HCT116 (cell line): ENCODE data around the gene DIP2B. TPM values are rescaled to one million over a fixed set of nuclear protein-coding genes. Genes with fewer than 3 reads are reported as not detected.

ENCODE experiments used
- ATAC-seq: fragments of 200-7000 bp; cut with Tn5 transposase; 2 replicates; pipeline ENCODE4 v1.9.1; 2020; ENCODE audit warnings: mild to moderate bottlenecking, moderate library complexity
- BruUV-seq: library from RNA; stranded (reverse); fragments of 400-500 nt; replicated peaks from 2 replicates; lab custom pipeline; 2021; lab: Mats Ljungman, UMichigan
- CTCF ChIA-PET: fragments of 300-600 bp; sonication (Branson Sonifier 250); formaldehyde crosslinking; loops from one replicate; lab custom pipeline; 2021; ENCODE audit warnings: antibody characterized with exemption; lab: Charles Lee
- POLR2A ChIA-PET: fragments of 300-600, 350-600 bp; sonication (Branson Sonifier 250); formaldehyde crosslinking; loops from one replicate; lab custom pipeline; 2021; ENCODE audit warnings: antibody characterized with exemption; lab: Charles Lee
- RAD21 ChIA-PET, 2 experiments: fragments of 300-600 bp; sonication (Branson Sonifier 250); formaldehyde crosslinking; loops; one replicate each; lab custom pipeline; 2023; ENCODE audit warnings: low total read pairs in 2 of 2; ENCODE audit not compliant: uncharacterized antibody in 2 of 2, unreplicated experiment in 2 of 2, low non-redundant PET in 1 of 2; lab: Charles Lee
- DNase-seq: peaks from one replicate; pipeline ENCODE4 v3.0.0-alpha.2; 2010; ENCODE audit warnings: low read depth, low spot score
- H2AFZ ChIP-seq: fragments of 200-600 bp; shearing (Covaris generic), sonication (generic); 2 replicates; pipeline ENCODE4 v1.6.1; 2017; ENCODE audit warnings: low read depth, mixed run types, mixed read lengths, antibody characterized with exemption, low read length; ENCODE audit not compliant: poor library complexity, severe bottlenecking
- H3K27ac ChIP-seq: 2 replicates; pipeline ENCODE4 v1.5.1; 2012; ENCODE audit warnings: low read depth, low read length
- H3K27me3 ChIP-seq: fragments of 200-600 bp; sonication (generic); 2 replicates; pipeline ENCODE4 v1.6.1; 2016; ENCODE audit warnings: mixed run types, low read length, mixed read lengths; ENCODE audit not compliant: insufficient read depth
- H3K36me3 ChIP-seq, 2 experiments: fragments of 200-500 bp in 1 of 2; fragments of 200-600 bp in 1 of 2; sonication (Bioruptor generic) in 1 of 2; sonication (generic) in 1 of 2; 2 replicates each; pipeline versions ENCODE4 v1.5.1 to v1.6.1; 2014 to 2016; ENCODE audit warnings: low read length in 2 of 2, inconsistent platforms in 1 of 2, mixed read lengths in 1 of 2, mixed run types in 1 of 2; ENCODE audit not compliant: insufficient read depth in 2 of 2, control insufficient read depth in 1 of 2
- H3K4me1 ChIP-seq, 2 experiments: fragments of 200-600 bp in 1 of 2; sonication (generic) in 1 of 2; 2 replicates each; pipeline versions ENCODE4 v1.5.1 to v1.6.1; 2012 to 2017; ENCODE audit warnings: low read length in 2 of 2, inconsistent platforms in 1 of 2, mild to moderate bottlenecking in 1 of 2, mixed read lengths in 1 of 2, mixed run types in 1 of 2, moderate library complexity in 1 of 2; ENCODE audit not compliant: insufficient read depth in 2 of 2, control insufficient read depth in 1 of 2
- H3K4me2 ChIP-seq: fragments of 200-600 bp; sonication (generic); 2 replicates; pipeline ENCODE4 v1.6.1; 2017; ENCODE audit warnings: mixed run types, low read length, mixed read lengths
- H3K4me3 ChIP-seq, 2 experiments: fragments of 200-600 bp in 1 of 2; sonication (generic) in 1 of 2; replicated peaks in 1 of 2; 2 replicates each; pipeline ENCODE4 v1.5.1; 2011 to 2016; ENCODE audit warnings: low read length in 2 of 2, control low read depth in 1 of 2, low read depth in 1 of 2, mild to moderate bottlenecking in 1 of 2, mixed read lengths in 1 of 2, mixed run types in 1 of 2
- H3K79me2 ChIP-seq: fragments of 200-600 bp; sonication (generic); 2 replicates; pipeline ENCODE4 v1.6.1; 2017; ENCODE audit warnings: mild to moderate bottlenecking, mixed run types, low read length, moderate library complexity, mixed read lengths; ENCODE audit not compliant: insufficient read depth
- H3K9ac ChIP-seq: fragments of 200-600 bp; sonication (generic); 2 replicates; pipeline ENCODE4 v1.6.1; 2016; ENCODE audit warnings: low read length, mixed read lengths
- H3K9me2 ChIP-seq: fragments of 200-600 bp; sonication (generic), shearing (Covaris generic); 2 replicates; pipeline ENCODE4 v1.6.1; 2017; ENCODE audit warnings: mixed run types, mild to moderate bottlenecking, moderate library complexity; ENCODE audit not compliant: insufficient read depth
- H3K9me3 ChIP-seq, 2 experiments: fragments of 200-500 bp in 1 of 2; fragments of 200-600 bp in 1 of 2; sonication (Bioruptor generic) in 1 of 2; sonication (generic) in 1 of 2; 2 replicates each; pipeline ENCODE4 v1.6.1; 2014 to 2017; ENCODE audit warnings: low read length in 2 of 2, mixed read lengths in 2 of 2, inconsistent platforms in 1 of 2, low read depth in 1 of 2, mild to moderate bottlenecking in 1 of 2, mixed run types in 1 of 2, moderate library complexity in 1 of 2; ENCODE audit not compliant: control insufficient read depth in 1 of 2, insufficient read depth in 1 of 2
- H4K20me1 ChIP-seq: fragments of 200-600 bp; sonication (generic), shearing (Covaris generic); 2 replicates; pipeline ENCODE4 v1.6.1; 2017; ENCODE audit warnings: mixed run types, mild to moderate bottlenecking, moderate library complexity; ENCODE audit not compliant: insufficient read depth
- ATF3 ChIP-seq: IDR thresholded peaks from 2 replicates; pipeline ENCODE4 v1.6.1; 2012
- CBX3 ChIP-seq: IDR thresholded peaks from 2 replicates; pipeline ENCODE4 v1.6.1; 2012; ENCODE audit warnings: low read depth
- CTCF ChIP-seq, 3 experiments: fragments of 200-600 bp in 1 of 3; sonication (generic) in 1 of 3; IDR thresholded peaks in 2 of 3; conservative IDR thresholded peaks in 1 of 3; 2 replicates each; pipeline ENCODE4 v1.5.1; 2012 to 2017; ENCODE audit warnings: low read depth in 2 of 3, low read length in 2 of 3, antibody characterized with exemption in 1 of 3, borderline replicate concordance in 1 of 3, control low read depth in 1 of 3, mild to moderate bottlenecking in 1 of 3, mixed read lengths in 1 of 3, mixed run types in 1 of 3, moderate library complexity in 1 of 3; ENCODE audit not compliant: insufficient read depth in 1 of 3
- ELF1 ChIP-seq: IDR thresholded peaks from 2 replicates; pipeline ENCODE4 v1.6.1; 2012; ENCODE audit warnings: low read depth, borderline replicate concordance
- EZH2 ChIP-seq: fragments of 200-600 bp; sonication (generic); IDR thresholded peaks from 2 replicates; pipeline ENCODE4 v1.6.1; 2017; ENCODE audit warnings: antibody characterized with exemption, mixed run types
- FOSL1 ChIP-seq: IDR thresholded peaks from 2 replicates; pipeline ENCODE4 v1.6.1; 2012; ENCODE audit warnings: low read depth
- JUND ChIP-seq: IDR thresholded peaks from 2 replicates; pipeline ENCODE4 v1.6.1; 2012
- MAX ChIP-seq: IDR thresholded peaks from 2 replicates; pipeline ENCODE4 v1.6.1; 2012
- POLR2A ChIP-seq: IDR thresholded peaks from 2 replicates; pipeline ENCODE4 v1.7.0; 2011; ENCODE audit warnings: borderline replicate concordance; ENCODE audit not compliant: insufficient read depth, insufficient read length; ENCODE audit errors: extremely low read depth
- POLR2AphosphoS5 ChIP-seq: IDR thresholded peaks from 2 replicates; pipeline ENCODE4 v1.6.1; 2011; ENCODE audit warnings: mild to moderate bottlenecking, low read depth, low read length, moderate library complexity
- RAD21 ChIP-seq: IDR thresholded peaks from 2 replicates; pipeline ENCODE4 v1.6.1; 2012; ENCODE audit warnings: low read depth, mild to moderate bottlenecking
- SIN3A ChIP-seq: IDR thresholded peaks from 2 replicates; pipeline ENCODE4 v1.6.1; 2012; ENCODE audit warnings: low read depth
- SP1 ChIP-seq: IDR thresholded peaks from 2 replicates; pipeline ENCODE4 v1.6.1; 2012; ENCODE audit warnings: low read depth
- SRF ChIP-seq: IDR thresholded peaks from 2 replicates; pipeline ENCODE4 v1.6.1; 2012; ENCODE audit warnings: low read depth
- YY1 ChIP-seq: IDR thresholded peaks from 2 replicates; pipeline ENCODE4 v1.6.1; 2011; ENCODE audit warnings: low read length, low read depth, moderate library complexity, mild to moderate bottlenecking; ENCODE audit not compliant: insufficient replicate concordance; ENCODE audit errors: extremely low read depth
- ZFX ChIP-seq: fragments of 450-650 bp; IDR thresholded peaks from 2 replicates; pipeline ENCODE4 v1.6.1; 2017
- ZNF274 ChIP-seq: fragments of 200-500 bp; sonication (Bioruptor generic); IDR thresholded peaks from 2 replicates; pipeline ENCODE4 v1.6.1; 2014; ENCODE audit warnings: mild to moderate bottlenecking, low read depth, low read length, inconsistent platforms
- intact Hi-C: fragments of 100-400 bp; cut with micrococcal nuclease; formaldehyde crosslinking; loops from 2 replicates; pipeline ENCODE4 v1.10.0; 2022
- total RNA-seq: library from RNA; stranded (reverse); gene quantifications from one replicate; pipeline ENCODE4 v1.2.1, GENCODE V29; 2021; ENCODE audit not compliant: unreplicated experiment
- TF ChIP-seq, protein P1 (sequence below): IDR thresholded peaks from 2 replicates; pipeline ENCODE4 v1.6.1; 2012; ENCODE audit warnings: low read depth
- TF ChIP-seq, protein P2 (sequence below): IDR thresholded peaks from 2 replicates; pipeline ENCODE4 v1.6.1; 2011; ENCODE audit warnings: mild to moderate bottlenecking, low read length, moderate library complexity; ENCODE audit not compliant: insufficient replicate concordance; ENCODE audit errors: extremely low read depth

DIP2B gene
- total RNA-seq, 1 experiment from 2014 or later = 32.3 TPM

DNA sequence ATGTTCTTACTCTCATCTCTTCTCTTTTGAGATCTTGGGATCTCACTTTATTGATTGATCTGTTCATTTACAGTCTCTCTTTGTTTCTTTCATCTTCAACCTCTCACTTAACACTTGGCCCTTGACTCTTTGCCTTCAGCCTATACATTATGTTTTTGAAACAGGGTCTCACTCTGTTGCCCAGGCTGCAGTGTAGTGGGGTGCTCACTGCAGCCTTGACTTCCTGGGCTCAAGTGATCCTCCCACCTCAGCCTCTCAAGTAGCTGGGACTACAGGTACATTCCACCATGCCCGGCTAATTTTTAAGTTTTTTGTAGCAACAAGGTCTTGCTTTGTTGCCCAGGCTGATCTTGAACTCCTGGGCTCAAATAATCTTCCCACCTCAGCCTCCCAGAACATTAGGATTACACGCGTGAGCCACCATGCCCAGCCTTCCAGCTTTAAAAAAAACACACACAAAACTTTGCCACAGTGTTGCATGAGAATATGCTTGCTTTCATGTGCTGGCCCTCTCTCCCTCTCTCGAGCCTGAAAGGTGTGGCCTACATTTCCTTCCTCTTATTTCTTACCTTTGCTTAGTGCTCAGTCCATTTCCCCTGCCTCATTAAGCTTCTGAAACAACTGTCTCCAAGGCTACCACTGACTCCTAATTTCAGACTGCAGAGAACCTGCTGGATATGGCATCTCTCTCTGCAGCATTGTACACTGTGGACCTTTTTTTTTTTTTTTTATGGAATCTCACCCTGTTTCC, 9.9 kb downstream of the DIP2B start:
- no peaks in the 10 kb centered on the region for H3K9me3 ChIP-seq
- ChIA-PET POLR2A (no interaction called here), CTCF (interaction anchor here (2.1 kb wide), 1 partner anchor 10 kb away, joined by 6 read pairs; the partner anchor contains the start of gene DIP2B), RAD21 (no interaction called here)
- no peak overlapping the region for H3K4me3 ChIP-seq
- no peaks in the 10 kb centered on the region for H3K9me2 ChIP-seq
- peaks cover 0 to 9% of the 10 kb centered on the region in 2 experiments; a peak in 2 of 4 replicates for H3K4me1 ChIP-seq
- H2AFZ ChIP-seq = no peak overlapping the region
- TF ChIP-seq MAX (no peak), SRF (no peak), YY1 (no peak), POLR2A (no peak), SP1 (no peak), JUND (no peak), CTCF (IDR thresholded peaks at IDR 0.05 in 2 of 3, conservative IDR thresholded peaks at IDR 0.05 in 1 of 3; ENCODE audit: borderline replicate concordance in 1 of 3, insufficient read depth in 1 of 3, low read depth in 2 of 3, low read length in 2 of 3) (no peak), ZFX (no peak), FOSL1 (no peak), RAD21 (no peak), POLR2AphosphoS5 (no peak), SIN3A (no peak), ATF3 (no peak), ELF1 (no peak), EZH2 (no peak), ZNF274 (no peak), CBX3 (no peak)
- TF ChIP-seq, protein P1, sequence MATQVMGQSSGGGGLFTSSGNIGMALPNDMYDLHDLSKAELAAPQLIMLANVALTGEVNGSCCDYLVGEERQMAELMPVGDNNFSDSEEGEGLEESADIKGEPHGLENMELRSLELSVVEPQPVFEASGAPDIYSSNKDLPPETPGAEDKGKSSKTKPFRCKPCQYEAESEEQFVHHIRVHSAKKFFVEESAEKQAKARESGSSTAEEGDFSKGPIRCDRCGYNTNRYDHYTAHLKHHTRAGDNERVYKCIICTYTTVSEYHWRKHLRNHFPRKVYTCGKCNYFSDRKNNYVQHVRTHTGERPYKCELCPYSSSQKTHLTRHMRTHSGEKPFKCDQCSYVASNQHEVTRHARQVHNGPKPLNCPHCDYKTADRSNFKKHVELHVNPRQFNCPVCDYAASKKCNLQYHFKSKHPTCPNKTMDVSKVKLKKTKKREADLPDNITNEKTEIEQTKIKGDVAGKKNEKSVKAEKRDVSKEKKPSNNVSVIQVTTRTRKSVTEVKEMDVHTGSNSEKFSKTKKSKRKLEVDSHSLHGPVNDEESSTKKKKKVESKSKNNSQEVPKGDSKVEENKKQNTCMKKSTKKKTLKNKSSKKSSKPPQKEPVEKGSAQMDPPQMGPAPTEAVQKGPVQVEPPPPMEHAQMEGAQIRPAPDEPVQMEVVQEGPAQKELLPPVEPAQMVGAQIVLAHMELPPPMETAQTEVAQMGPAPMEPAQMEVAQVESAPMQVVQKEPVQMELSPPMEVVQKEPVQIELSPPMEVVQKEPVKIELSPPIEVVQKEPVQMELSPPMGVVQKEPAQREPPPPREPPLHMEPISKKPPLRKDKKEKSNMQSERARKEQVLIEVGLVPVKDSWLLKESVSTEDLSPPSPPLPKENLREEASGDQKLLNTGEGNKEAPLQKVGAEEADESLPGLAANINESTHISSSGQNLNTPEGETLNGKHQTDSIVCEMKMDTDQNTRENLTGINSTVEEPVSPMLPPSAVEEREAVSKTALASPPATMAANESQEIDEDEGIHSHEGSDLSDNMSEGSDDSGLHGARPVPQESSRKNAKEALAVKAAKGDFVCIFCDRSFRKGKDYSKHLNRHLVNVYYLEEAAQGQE = no peak
- TF ChIP-seq, protein P2, sequence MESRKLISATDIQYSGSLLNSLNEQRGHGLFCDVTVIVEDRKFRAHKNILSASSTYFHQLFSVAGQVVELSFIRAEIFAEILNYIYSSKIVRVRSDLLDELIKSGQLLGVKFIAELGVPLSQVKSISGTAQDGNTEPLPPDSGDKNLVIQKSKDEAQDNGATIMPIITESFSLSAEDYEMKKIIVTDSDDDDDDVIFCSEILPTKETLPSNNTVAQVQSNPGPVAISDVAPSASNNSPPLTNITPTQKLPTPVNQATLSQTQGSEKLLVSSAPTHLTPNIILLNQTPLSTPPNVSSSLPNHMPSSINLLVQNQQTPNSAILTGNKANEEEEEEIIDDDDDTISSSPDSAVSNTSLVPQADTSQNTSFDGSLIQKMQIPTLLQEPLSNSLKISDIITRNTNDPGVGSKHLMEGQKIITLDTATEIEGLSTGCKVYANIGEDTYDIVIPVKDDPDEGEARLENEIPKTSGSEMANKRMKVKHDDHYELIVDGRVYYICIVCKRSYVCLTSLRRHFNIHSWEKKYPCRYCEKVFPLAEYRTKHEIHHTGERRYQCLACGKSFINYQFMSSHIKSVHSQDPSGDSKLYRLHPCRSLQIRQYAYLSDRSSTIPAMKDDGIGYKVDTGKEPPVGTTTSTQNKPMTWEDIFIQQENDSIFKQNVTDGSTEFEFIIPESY = no peak
- ATAC-seq = no peak
- intact Hi-C loops = no loop called here
- no TSS peak for BruUV-seq
- peaks cover 85% of the 10 kb centered on the region for H3K79me2 ChIP-seq
- H3K27ac ChIP-seq = no peak overlapping the region
- no peaks in the 10 kb centered on the region for H3K27me3 ChIP-seq
- no peaks in the 10 kb centered on the region for H4K20me1 ChIP-seq
- DNase-seq = no peak
- no peak overlapping the region for H3K4me2 ChIP-seq
- H3K36me3 ChIP-seq = no peaks in the 10 kb centered on the region
- no peak overlapping the region for H3K9ac ChIP-seq
